PC-3 (cell line): Measurements from ENCODE around the gene CACNA1H. TPM values are rescaled to one million over a fixed set of nuclear protein-coding genes. Genes with fewer than 3 reads are reported as not detected.

Experiments used
- ATAC-seq: fragments of 200-7000 bp; cut with Tn5 transposase; 2 replicates; pipeline ENCODE4 v1.9.1; 2020; ENCODE audit warnings: mild to moderate bottlenecking, moderate library complexity
- BruUV-seq: library from RNA; stranded (reverse); fragments of 400-500 nt; replicated peaks from 2 replicates; lab custom pipeline; 2021; lab: Mats Ljungman, UMichigan
- CTCF ChIA-PET: fragments of 300-600 bp; sonication (Branson Sonifier 250); formaldehyde crosslinking; loops from one replicate; lab custom pipeline; 2022; ENCODE audit warnings: antibody characterized with exemption; lab: Charles Lee
- POLR2A ChIA-PET: fragments of 300-600 bp; sonication (Branson Sonifier 250); formaldehyde crosslinking; loops from one replicate; lab custom pipeline; 2022; ENCODE audit warnings: antibody characterized with exemption; ENCODE audit not compliant: unreplicated experiment; lab: Charles Lee
- DNase-seq: peaks from one replicate; pipeline ENCODE4 v3.0.0-alpha.2; 2015
- H2AFZ ChIP-seq: fragments of 300-600 bp; sonication (generic); 2 replicates; pipeline ENCODE4 v1.6.0; 2016; ENCODE audit warnings: antibody characterized with exemption, low read length
- H3F3A ChIP-seq: fragments of 300-600 bp; sonication (generic); one replicate; pipeline ENCODE4 v1.6.0; 2017; ENCODE audit warnings: antibody characterized with exemption, low read length, control low read depth, mild to moderate bottlenecking; ENCODE audit not compliant: unreplicated experiment
- H3K27ac ChIP-seq: fragments of 300-600 bp; sonication (generic); 2 replicates; pipeline ENCODE4 v1.5.1; 2016; ENCODE audit warnings: mild to moderate bottlenecking, low read length
- H3K27me3 ChIP-seq: fragments of 300-600 bp; sonication (generic); 2 replicates; pipeline ENCODE4 v1.6.1; 2016; ENCODE audit warnings: low read length, mixed read lengths
- H3K36me3 ChIP-seq: fragments of 300-600 bp; sonication (generic); 2 replicates; pipeline ENCODE4 v1.6.1; 2016; ENCODE audit warnings: low read depth, mixed run types, low read length, mixed read lengths
- H3K4me1 ChIP-seq: fragments of 300-600 bp; sonication (generic); 2 replicates; pipeline ENCODE4 v1.5.1; 2016; ENCODE audit warnings: low read length; ENCODE audit not compliant: insufficient read depth
- H3K4me2 ChIP-seq: fragments of 300-600 bp; sonication (generic); 2 replicates; pipeline ENCODE4 v1.6.0; 2016; ENCODE audit warnings: low read length
- H3K4me3 ChIP-seq: fragments of 300-600 bp; sonication (generic); 2 replicates; pipeline ENCODE4 v1.5.1; 2016; ENCODE audit warnings: mild to moderate bottlenecking, low read length, mixed read lengths
- H3K79me2 ChIP-seq: fragments of 300-600 bp; sonication (generic); 2 replicates; pipeline ENCODE4 v1.6.1; 2017; ENCODE audit warnings: low read length, mixed read lengths
- H3K9ac ChIP-seq: fragments of 300-600 bp; sonication (generic); 2 replicates; pipeline ENCODE4 v1.6.0; 2016; ENCODE audit warnings: mild to moderate bottlenecking, low read length
- H3K9me2 ChIP-seq: fragments of 300-600 bp; sonication (generic); replicated peaks from 2 replicates; pipeline ENCODE4 v1.6.1; 2016; ENCODE audit warnings: mixed run types, low read length, mixed read lengths
- H3K9me3 ChIP-seq: fragments of 300-600 bp; sonication (generic); 2 replicates; pipeline ENCODE4 v1.6.1; 2016; ENCODE audit warnings: low read length, mixed read lengths
- H4K20me1 ChIP-seq: fragments of 300-600 bp; sonication (generic); 2 replicates; pipeline ENCODE4 v1.6.1; 2016; ENCODE audit warnings: low read length, mixed read lengths
- EZH2 ChIP-seq: fragments of 300-600 bp; sonication (generic); IDR thresholded peaks from one replicate; pipeline ENCODE4 v1.6.1; 2017; ENCODE audit warnings: antibody characterized with exemption, mild to moderate bottlenecking, low read length; ENCODE audit not compliant: unreplicated experiment
- EZH2phosphoT487 ChIP-seq: fragments of 300-600 bp; sonication (generic); IDR thresholded peaks from 2 replicates; pipeline ENCODE4 v1.6.1; 2018; ENCODE audit warnings: mild to moderate bottlenecking, antibody characterized with exemption, low read length, borderline replicate concordance
- intact Hi-C: fragments of 100-400 bp; cut with micrococcal nuclease; formaldehyde crosslinking; loops from 2 replicates; pipeline ENCODE4 v1.9.0; 2023
- total RNA-seq: library from RNA; depleted of rRNA; stranded (reverse); fragments of >200 nt; gene quantifications from 2 replicates; pipeline ENCODE4 v1.2.3, GENCODE V29; 2014
- TF ChIP-seq, protein P1 (sequence below): fragments of 300-600 bp; sonication (generic); conservative IDR thresholded peaks from 2 replicates; pipeline ENCODE4 v1.5.1; 2017; ENCODE audit warnings: antibody characterized with exemption, low read depth, mild to moderate bottlenecking, low read length

CACNA1H gene
- total RNA-seq, 1 experiment from 2014 or later = 4.1 TPM

GRCh38 chr16:1120577-1120941 is 32.3 kb upstream of the CACNA1H start:
- H3K4me3 ChIP-seq = no peak overlapping the region
- no peak for TF ChIP-seq EZH2
- no peak for TF ChIP-seq EZH2phosphoT487
- TF ChIP-seq, protein P1, sequence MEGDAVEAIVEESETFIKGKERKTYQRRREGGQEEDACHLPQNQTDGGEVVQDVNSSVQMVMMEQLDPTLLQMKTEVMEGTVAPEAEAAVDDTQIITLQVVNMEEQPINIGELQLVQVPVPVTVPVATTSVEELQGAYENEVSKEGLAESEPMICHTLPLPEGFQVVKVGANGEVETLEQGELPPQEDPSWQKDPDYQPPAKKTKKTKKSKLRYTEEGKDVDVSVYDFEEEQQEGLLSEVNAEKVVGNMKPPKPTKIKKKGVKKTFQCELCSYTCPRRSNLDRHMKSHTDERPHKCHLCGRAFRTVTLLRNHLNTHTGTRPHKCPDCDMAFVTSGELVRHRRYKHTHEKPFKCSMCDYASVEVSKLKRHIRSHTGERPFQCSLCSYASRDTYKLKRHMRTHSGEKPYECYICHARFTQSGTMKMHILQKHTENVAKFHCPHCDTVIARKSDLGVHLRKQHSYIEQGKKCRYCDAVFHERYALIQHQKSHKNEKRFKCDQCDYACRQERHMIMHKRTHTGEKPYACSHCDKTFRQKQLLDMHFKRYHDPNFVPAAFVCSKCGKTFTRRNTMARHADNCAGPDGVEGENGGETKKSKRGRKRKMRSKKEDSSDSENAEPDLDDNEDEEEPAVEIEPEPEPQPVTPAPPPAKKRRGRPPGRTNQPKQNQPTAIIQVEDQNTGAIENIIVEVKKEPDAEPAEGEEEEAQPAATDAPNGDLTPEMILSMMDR = no peak
- H3K4me2 ChIP-seq = no peak overlapping the region
- no peaks in the 10 kb centered on the region for H3K36me3 ChIP-seq
- no peaks in the 10 kb centered on the region for H4K20me1 ChIP-seq
- no peaks in the 10 kb centered on the region for H3K79me2 ChIP-seq
- H3K4me1 ChIP-seq = no peaks in the 10 kb centered on the region
- ATAC-seq = no peak
- no peaks in the 10 kb centered on the region for H3K9me3 ChIP-seq
- POLR2A ChIA-PET = no interaction called here
- CTCF ChIA-PET = no interaction called here
- no TSS peak for BruUV-seq
- H3K27me3 ChIP-seq = no peaks in the 10 kb centered on the region
- no peaks in the 10 kb centered on the region for H3F3A ChIP-seq
- H2AFZ ChIP-seq = no peak overlapping the region
- H3K27ac ChIP-seq = no peak overlapping the region
- DNase-seq = no peak
- intact Hi-C loops = no loop called here
- H3K9ac ChIP-seq = no peak overlapping the region
- no peaks in the 10 kb centered on the region for H3K9me2 ChIP-seq

DNA sequence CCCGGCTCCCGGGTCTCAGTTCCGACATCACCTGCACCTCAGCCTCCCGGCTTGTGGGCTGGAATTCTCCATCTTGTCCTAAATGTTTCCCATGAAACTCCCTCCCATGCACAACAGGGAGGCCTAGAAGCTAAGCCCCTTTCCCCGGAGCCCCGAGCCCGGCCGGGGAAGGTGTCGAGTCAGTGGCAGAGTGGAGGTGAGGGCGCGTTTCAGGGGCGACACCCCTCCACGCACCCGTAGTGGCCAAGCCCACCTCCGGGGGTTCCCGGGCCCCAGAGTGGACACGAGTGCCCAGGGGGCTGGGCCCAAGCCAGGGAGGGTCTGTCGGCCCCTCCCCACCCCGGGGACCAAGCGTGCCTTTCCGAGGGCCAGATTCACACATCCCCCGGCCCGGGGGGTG is 31.9 kb upstream of the CACNA1H start:
- H3K4me1 ChIP-seq = no peaks in the 10 kb centered on the region
- H3K27me3 ChIP-seq = no peaks in the 10 kb centered on the region
- BruUV-seq = no TSS peak
- H3K4me3 ChIP-seq = no peak overlapping the region
- no peaks in the 10 kb centered on the region for H3K9me2 ChIP-seq
- H2AFZ ChIP-seq = no peak overlapping the region
- DNase-seq (no peak), ATAC-seq (no peak)
- H3K27ac ChIP-seq = no peak overlapping the region
- POLR2A ChIA-PET = no interaction called here
- TF ChIP-seq EZH2 (no peak), EZH2phosphoT487 (no peak)
- TF ChIP-seq, protein P1 = no peak
- no peak overlapping the region for H3K4me2 ChIP-seq
- no peaks in the 10 kb centered on the region for H3K9me3 ChIP-seq
- H3F3A ChIP-seq = no peaks in the 10 kb centered on the region
- no peaks in the 10 kb centered on the region for H3K36me3 ChIP-seq
- H4K20me1 ChIP-seq = no peaks in the 10 kb centered on the region
- H3K79me2 ChIP-seq = no peaks in the 10 kb centered on the region
- CTCF ChIA-PET = no interaction called here
- intact Hi-C loops = no loop called here
- no peak overlapping the region for H3K9ac ChIP-seq

DNA sequence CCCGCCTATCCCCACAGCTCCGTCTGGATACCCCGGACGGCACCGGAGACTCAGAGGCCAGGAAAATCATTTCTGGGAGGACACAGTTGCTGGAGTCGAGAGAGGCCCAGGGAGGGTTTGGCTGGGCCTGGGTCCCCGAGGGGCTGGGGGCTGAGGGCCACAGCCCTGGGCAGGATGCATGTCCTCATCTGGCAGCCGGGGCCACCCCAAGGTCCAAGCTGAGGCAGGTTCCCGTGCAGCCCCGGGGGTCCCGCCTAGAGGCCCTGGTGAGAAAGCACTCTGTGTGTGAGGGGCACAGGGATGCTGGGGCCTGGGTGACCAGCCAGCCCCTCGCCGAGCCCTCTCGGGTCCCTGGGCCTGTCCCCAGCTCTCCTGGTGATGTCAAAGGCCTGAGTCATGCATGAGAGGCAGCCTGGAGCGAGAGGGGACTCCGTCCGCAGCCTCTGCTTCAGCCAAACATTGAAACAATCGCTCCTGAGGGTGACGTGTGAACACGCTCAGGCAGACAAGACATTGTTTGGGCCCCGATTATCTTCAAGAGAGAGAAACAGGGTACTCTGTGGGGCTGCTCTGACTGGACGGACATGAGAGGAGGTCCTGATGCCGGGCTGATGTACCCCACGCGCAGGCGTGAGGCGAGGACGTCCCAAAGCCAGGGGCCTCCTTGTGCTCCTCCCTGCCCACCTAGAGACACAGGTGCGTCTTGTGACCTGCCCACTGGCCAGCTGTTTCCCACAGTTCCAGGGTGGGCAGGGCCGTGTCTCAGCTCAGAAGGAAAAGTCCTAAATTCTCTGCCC is 31.1 kb upstream of the CACNA1H start:
- no peaks in the 10 kb centered on the region for H3F3A ChIP-seq
- no peak for ATAC-seq
- BruUV-seq = no TSS peak
- H4K20me1 ChIP-seq = no peaks in the 10 kb centered on the region
- no peaks in the 10 kb centered on the region for H3K9me2 ChIP-seq
- no peak overlapping the region for H3K27ac ChIP-seq
- intact Hi-C loops = no loop called here
- no peaks in the 10 kb centered on the region for H3K27me3 ChIP-seq
- no peaks in the 10 kb centered on the region for H3K79me2 ChIP-seq
- ChIA-PET POLR2A (no interaction called here), CTCF (no interaction called here)
- H3K4me3 ChIP-seq = no peak overlapping the region
- no peak overlapping the region for H2AFZ ChIP-seq
- H3K4me1 ChIP-seq = no peaks in the 10 kb centered on the region
- no peaks in the 10 kb centered on the region for H3K36me3 ChIP-seq
- no peak overlapping the region for H3K9ac ChIP-seq
- TF ChIP-seq, protein P1 = no peak
- no peak for TF ChIP-seq EZH2
- TF ChIP-seq EZH2phosphoT487 = no peak
- DNase-seq = no peak
- no peak overlapping the region for H3K4me2 ChIP-seq
- H3K9me3 ChIP-seq = no peaks in the 10 kb centered on the region
